ENCODE measurements around the gene NRXN3.

The NRXN3 gene

DNA sequence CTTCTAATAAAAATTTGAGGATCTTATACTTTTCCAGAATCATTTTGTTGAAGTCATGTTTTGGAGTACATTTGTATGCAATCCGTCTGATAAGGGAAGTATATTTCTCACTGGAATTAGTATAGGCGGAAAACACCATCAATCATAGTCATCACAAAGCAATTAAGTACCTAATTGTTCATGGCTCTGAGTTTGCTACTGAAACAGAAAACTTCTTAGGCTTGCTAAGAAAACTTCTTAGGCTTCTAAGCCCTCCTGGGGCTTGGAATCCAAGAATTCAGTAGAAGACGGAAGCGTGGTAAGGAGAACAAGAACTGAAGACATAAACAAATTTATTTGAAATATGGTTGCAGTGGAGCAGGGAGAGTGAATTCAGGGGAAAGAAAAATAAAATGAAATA is 1404.9 kb downstream of the NRXN3 start:
- DNase-seq: no peak

DNA sequence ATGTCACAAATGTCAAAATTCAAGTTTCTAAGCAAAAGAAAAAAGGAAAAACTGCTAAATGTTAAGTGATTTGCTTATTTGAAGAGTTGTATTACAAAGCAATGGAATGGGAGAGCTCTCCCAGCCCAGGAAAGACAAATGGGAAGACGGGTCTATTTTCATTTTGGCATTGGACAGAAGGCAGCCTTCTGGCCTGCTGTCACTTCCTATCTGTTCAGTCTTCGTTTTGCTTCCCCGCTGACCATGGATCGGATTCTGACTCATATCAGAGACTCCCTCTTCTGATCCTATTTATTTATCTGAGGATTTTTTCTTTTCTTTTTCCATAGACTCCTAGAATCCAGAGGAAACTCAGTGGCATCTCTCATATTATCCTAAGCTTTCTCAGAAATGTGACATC is 1406.3 kb downstream of the NRXN3 start:
- no peak for DNase-seq

GRCh38 chr14:79578470-79578869 is 1408.3 kb downstream of the NRXN3 start:
- DNase-seq: no peak

DNA sequence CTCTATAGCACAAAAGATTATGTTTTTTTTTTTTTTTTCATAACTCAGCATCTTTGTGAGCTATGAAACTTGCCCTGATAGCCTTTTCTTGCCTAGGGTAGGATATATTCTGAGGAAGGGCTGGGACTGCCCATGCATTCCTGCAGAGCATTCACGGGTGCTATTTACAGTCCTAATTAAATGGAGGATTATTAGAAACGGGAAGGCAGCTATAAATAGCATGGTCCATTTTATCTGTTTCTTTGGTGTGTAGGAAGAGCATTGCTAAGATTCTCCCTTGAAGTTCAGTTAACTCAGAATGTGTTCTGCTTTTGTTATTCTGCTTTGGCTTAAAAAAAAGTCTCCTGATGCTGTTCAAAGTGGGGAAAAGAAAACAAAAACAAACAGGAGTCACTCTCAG is 1410.2 kb downstream of the NRXN3 start:
- no peak for DNase-seq

DNA sequence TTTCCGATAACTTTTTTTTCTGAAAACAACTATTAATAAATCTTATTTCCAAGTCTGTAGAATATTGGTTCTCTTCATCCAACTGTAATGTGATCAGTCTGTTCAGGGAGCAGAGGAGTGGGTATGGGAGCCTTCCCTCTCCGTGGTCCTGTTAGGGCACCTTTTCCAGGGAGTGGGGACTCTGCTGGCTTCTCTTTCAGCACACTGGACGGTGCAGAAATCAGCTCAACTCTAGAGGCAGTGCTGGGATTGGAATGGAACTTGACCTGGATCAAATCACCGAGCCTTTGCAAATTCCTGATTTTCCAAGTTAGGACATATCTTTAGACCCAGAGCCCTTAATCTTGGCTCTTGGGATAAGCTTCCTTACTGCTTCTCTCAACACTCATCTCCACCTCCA is 1410.7 kb downstream of the NRXN3 start:
- DNase-seq: no peak

- no peak for DNase-seq
Observed at GRCh38 chr14:79581912-79582576, 1411.9 kb downstream of the NRXN3 start.

GRCh38 chr14:79583738-79584408 is 1413.7 kb downstream of the NRXN3 start:
- no peak for DNase-seq

GRCh38 chr14:79584679-79585078 is 1414.5 kb downstream of the NRXN3 start:
- DNase-seq: no peak

GRCh38 chr14:79585845-79586244 is 1415.7 kb downstream of the NRXN3 start:
- DNase-seq: no peak

- no peak for DNase-seq
Observed at GRCh38 chr14:79586416-79586815, 1416.2 kb downstream of the NRXN3 start.

DNA sequence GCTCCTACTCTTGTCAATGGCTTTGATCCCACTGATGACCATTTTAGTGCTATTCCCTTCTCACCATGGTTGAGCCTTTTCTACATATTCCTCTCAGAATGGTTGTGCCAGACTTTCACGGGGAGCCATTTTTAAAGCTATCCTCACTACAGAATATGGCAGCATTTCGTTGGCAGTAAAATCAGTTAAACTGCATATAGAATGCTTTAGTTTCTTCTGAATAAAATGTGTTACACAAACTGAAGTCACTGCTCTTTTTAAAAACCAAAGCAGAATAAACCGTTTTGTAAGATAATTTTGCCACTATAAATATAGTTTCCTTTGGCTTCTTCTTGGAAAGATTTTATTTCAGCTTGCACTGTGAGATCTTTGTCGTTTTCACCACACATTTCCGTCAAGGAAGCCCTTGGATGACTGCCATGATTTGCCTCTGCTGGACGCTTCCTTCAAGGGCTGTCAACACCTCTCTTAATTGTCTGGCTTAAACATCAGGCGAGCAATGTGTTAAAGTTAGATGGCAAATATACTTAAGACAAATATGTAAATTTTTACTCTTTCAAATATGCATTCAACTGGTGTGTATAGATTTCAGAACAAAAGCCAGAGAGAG is 1416.9 kb downstream of the NRXN3 start:
- DNase-seq: no peak

DNA sequence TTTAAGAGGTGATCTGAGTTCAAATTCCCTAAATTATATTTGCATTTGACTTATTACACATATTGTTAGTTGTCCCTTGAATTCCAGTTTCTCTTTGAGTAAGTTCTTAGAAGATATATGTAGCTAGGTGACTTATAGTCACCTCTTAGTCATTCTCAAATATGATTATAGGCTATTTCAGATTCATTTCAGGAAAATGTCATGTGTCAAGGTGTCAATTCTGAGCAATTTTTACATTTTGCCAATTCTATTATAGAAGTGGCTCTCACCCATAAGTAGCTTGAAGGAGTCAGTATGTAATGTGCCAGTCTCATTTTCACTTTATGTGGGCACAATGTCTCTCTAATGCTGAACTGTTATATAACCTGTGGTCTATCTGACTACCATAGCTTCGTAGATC is 1417.7 kb downstream of the NRXN3 start:
- DNase-seq: no peak

GRCh38 chr14:79588398-79588797 is 1418.2 kb downstream of the NRXN3 start:
- no peak for DNase-seq

DNA sequence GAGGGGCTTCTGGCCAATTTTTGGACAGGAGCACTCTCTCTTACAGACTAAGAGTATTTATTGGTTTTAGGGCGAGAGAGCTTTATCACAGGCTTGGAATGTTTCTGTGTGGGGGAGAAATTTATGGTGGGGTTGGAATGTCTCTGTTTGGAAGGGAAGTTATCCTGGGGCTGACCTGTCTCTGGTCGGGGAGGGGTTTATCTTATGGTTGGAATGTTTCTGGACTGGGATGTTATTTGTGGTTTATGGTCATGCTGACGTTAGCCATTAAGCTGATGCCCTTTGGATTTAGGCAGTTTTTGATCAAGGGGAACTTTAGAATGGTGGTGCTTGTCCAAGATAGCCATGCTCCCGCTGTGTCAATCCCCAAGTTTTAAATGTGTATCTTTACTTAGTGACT is 1426.4 kb downstream of the NRXN3 start:
- DNase-seq: no peak

- no peak for DNase-seq
Observed at GRCh38 chr14:79597566-79597965, 1427.4 kb downstream of the NRXN3 start.

DNA sequence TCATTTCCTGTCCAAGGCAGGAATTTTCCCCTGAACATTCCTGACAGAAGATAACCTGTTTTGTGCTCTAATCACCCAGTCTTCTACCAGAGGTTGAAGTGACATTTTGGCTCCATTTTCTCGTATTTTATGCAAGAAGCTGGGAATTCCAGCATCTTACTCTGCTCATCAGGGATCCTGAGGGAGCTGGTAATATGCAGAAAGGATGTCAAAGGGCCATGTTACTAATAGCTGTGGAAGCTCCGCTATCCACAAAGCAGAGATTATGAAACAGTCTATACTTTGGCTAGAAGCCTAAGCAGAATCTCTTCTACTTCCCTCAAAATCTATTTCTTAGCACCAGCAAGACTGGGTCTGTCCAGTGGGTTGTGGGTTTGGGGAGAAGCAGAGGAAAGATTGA is 1428.2 kb downstream of the NRXN3 start:
- no peak for DNase-seq

- no peak for DNase-seq
Observed at GRCh38 chr14:79599239-79599638, 1429.1 kb downstream of the NRXN3 start.

DNA sequence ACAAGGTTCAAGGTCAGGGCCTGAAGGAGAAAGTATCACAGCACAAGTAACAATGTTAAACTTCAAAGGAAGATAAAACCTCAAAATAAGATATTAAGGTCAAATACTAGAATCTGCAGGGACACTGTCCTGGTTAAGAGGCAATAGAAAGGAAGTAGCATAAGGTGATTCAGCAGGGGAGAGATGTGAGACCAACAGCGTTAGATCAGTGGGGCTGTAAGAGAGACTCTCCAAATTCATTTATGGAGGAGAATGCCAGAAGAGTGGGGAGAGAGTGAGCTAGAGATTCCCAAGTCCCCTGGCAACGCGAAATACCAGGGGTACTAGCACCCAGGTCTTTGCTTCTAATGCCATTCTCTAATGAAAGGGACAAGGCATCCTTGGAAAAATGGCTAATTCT is 1430.2 kb downstream of the NRXN3 start:
- no peak for DNase-seq

- DNase-seq: no peak
Observed at GRCh38 chr14:79601579-79601978, 1431.4 kb downstream of the NRXN3 start.

- DNase-seq: no peak
Observed at GRCh38 chr14:79602045-79602444, 1431.9 kb downstream of the NRXN3 start.

GRCh38 chr14:79602742-79603141 is 1432.6 kb downstream of the NRXN3 start:
- DNase-seq: no peak

DNA sequence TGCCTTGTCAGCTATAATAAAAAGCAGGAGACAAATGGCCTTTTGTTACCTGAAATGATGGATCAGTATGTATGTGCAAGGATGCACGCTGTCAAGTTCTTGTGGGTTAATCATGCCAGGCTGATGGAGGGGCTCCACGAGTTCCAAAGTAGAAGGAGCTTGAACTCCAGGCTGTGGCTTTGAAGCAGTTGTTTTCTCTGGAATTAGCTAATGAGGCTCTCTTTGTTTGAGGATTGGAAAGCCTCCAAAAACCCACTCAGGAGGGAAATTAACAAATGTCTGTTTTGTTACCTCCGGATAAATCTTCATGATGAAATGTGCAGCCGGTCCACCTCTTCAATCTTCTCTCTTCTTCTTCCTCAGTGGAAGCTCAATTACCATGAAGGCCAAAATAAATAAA is 1435.7 kb downstream of the NRXN3 start:
- DNase-seq: no peak

GRCh38 chr14:79608446-79608845 is 1438.3 kb downstream of the NRXN3 start:
- no peak for DNase-seq

GRCh38 chr14:79613625-79614024 is 1443.5 kb downstream of the NRXN3 start:
- DNase-seq: no peak

DNA sequence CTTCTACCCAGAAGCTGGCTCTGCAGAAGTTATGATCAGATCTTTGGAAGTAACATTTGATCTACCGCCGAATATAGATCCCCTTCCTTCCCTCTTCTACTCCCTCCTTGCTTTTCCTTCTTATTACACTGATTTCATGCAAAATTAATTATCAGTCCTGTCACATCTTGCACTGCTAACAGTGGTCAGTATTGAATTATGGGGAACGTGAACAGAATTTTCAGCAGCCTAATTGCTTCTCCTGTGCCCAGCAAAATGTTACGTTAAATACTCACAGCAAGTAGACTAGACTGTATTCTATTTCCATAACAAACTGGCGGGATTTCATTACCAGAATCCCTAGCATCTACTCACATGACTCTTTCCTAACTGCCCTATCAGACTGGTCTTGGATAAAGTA is 1444.3 kb downstream of the NRXN3 start:
- DNase-seq: no peak

All from stimulated activated CD4-positive, alpha-beta T cell treated with anti-CD3 and anti-CD28 coated beads, Interleukin-15, amount 100 ng/mL, for 24 hours (primary cell).